ENCODE data around the gene FOSB.

FOSB gene

GRCh38 chr19:45442778-45443461 is 24.9 kb upstream of the FOSB start:
- no peak for DNase-seq

- peak; percentile 29 for DNase-seq
Observed at GRCh38 chr19:45443462-45444317, 24.1 kb upstream of the FOSB start.

GRCh38 chr19:45444318-45445041 is 23.3 kb upstream of the FOSB start:
- peak; percentile 20 for DNase-seq

- DNase-seq: no peak
Observed at GRCh38 chr19:45445139-45445538, 22.7 kb upstream of the FOSB start.

- DNase-seq: no peak
Observed at GRCh38 chr19:45446295-45446694, 21.5 kb upstream of the FOSB start.

GRCh38 chr19:45446944-45447343 is 20.9 kb upstream of the FOSB start:
- no peak for DNase-seq

GRCh38 chr19:45448425-45448756 is 19.4 kb upstream of the FOSB start:
- no peak for DNase-seq

- DNase-seq: no peak
Observed at GRCh38 chr19:45448887-45449299, 18.9 kb upstream of the FOSB start.

- no peak for DNase-seq
Observed at GRCh38 chr19:45450012-45450333, 17.8 kb upstream of the FOSB start.

GRCh38 chr19:45451131-45451849 is 16.5 kb upstream of the FOSB start:
- no peak for DNase-seq

- DNase-seq: no peak
Observed at GRCh38 chr19:45451850-45452387, 15.9 kb upstream of the FOSB start.

- no peak for DNase-seq
Observed at GRCh38 chr19:45455707-45456499, 11.9 kb upstream of the FOSB start.

GRCh38 chr19:45456500-45456815 is 11.3 kb upstream of the FOSB start:
- no peak for DNase-seq

GRCh38 chr19:45457776-45458175 is 10.0 kb upstream of the FOSB start:
- no peak for DNase-seq

GRCh38 chr19:45460807-45461347 is 6.9 kb upstream of the FOSB start:
- no peak for DNase-seq

GRCh38 chr19:45462174-45462573 is 5.6 kb upstream of the FOSB start:
- DNase-seq: no peak

GRCh38 chr19:45463241-45463640 is 4.6 kb upstream of the FOSB start:
- DNase-seq: no peak

- no peak for DNase-seq
Observed at GRCh38 chr19:45464274-45464673, 3.5 kb upstream of the FOSB start.

GRCh38 chr19:45464852-45465441 is 2.8 kb upstream of the FOSB start:
- no peak for DNase-seq

GRCh38 chr19:45467115-45467455 is 711 bp upstream of the FOSB start:
- DNase-seq: no peak

- no peak for DNase-seq
Observed at GRCh38 chr19:45468159-45468651, 409 bp downstream of the FOSB start.

GRCh38 chr19:45468803-45469131 is 971 bp downstream of the FOSB start:
- no peak for DNase-seq

Data from NCI-H2227 treated with DMSO at 0.1 percent for 48 hours (cell line).